Ishikawa (cell line): ENCODE results near the gene ZNF518A.

Source experiments
- CEBPB ChIP-seq: IDR thresholded peaks from 2 replicates; pipeline ENCODE4 v1.6.1; 2012
- CREB1 ChIP-seq: IDR thresholded peaks from 2 replicates; pipeline ENCODE4 v1.6.1; 2012; ENCODE audit warnings: low read depth
- EGR1 ChIP-seq: IDR thresholded peaks from 2 replicates; pipeline ENCODE4 v1.6.1; 2012
- EP300 ChIP-seq: IDR thresholded peaks from 2 replicates; pipeline ENCODE4 v1.6.1; 2012; ENCODE audit warnings: borderline replicate concordance
- FOXM1 ChIP-seq: IDR thresholded peaks from 2 replicates; pipeline ENCODE4 v1.6.1; 2012; ENCODE audit warnings: low read depth, borderline replicate concordance
- MAX ChIP-seq: IDR thresholded peaks from 2 replicates; pipeline ENCODE4 v1.6.1; 2012
- RAD21 ChIP-seq: IDR thresholded peaks from 2 replicates; pipeline ENCODE4 v1.6.1; 2012; ENCODE audit warnings: low read depth
- REST ChIP-seq: IDR thresholded peaks from 2 replicates; pipeline ENCODE4 v1.6.1; 2012; ENCODE audit warnings: low read depth, mild to moderate bottlenecking
- TAF1 ChIP-seq: IDR thresholded peaks from 2 replicates; pipeline ENCODE4 v1.6.1; 2012; ENCODE audit warnings: low read depth, mild to moderate bottlenecking
- TCF12 ChIP-seq: IDR thresholded peaks from 2 replicates; pipeline ENCODE4 v1.6.1; 2012; ENCODE audit warnings: low read depth
- TEAD4 ChIP-seq: IDR thresholded peaks from 2 replicates; pipeline ENCODE4 v1.6.1; 2012
- USF1 ChIP-seq: IDR thresholded peaks from 2 replicates; pipeline ENCODE4 v1.6.1; 2012
- YY1 ChIP-seq: IDR thresholded peaks from 2 replicates; pipeline ENCODE4 v1.6.1; 2012; ENCODE audit warnings: low read depth
- ZBTB7A ChIP-seq: IDR thresholded peaks from 2 replicates; pipeline ENCODE4 v1.6.1; 2012; ENCODE audit warnings: low read depth

GRCh38 chr10:96208271-96208670 is 78.2 kb downstream of the ZNF518A start:
- no peak for TF ChIP-seq FOXM1
- no peak for TF ChIP-seq CEBPB
- TF ChIP-seq MAX = no peak
- TF ChIP-seq YY1 = no peak
- no peak for TF ChIP-seq EP300
- no peak for TF ChIP-seq ZBTB7A
- TF ChIP-seq TCF12 = no peak
- no peak for TF ChIP-seq REST
- no peak for TF ChIP-seq TEAD4
- TF ChIP-seq EGR1 = no peak
- no peak for TF ChIP-seq TAF1
- no peak for TF ChIP-seq RAD21
- no peak for TF ChIP-seq CREB1
- no peak for TF ChIP-seq USF1
